Endothelial cell (in vitro differentiated cells): ENCODE data around the gene IQCE. TPM values are rescaled to one million over a fixed set of nuclear protein-coding genes. Genes with fewer than 3 reads are reported as not detected.

Source experiments
- DNase-seq: peaks from one replicate; pipeline ENCODE4 v3.0.0; 2021; ENCODE audit warnings: low spot score
- H3K27ac Mint-ChIP-seq: one replicate; pipeline ENCODE4 v1.8.0; 2021; ENCODE audit warnings: mixed read lengths, inconsistent platforms; ENCODE audit not compliant: unreplicated experiment
- H3K27me3 Mint-ChIP-seq: one replicate; pipeline ENCODE4 v1.8.0; 2021; ENCODE audit warnings: mild to moderate bottlenecking, moderate library complexity, mixed read lengths, inconsistent platforms; ENCODE audit not compliant: unreplicated experiment
- H3K36me3 Mint-ChIP-seq: one replicate; pipeline ENCODE4 v1.8.0; 2021; ENCODE audit warnings: mild to moderate bottlenecking, low read depth, mixed read lengths, inconsistent platforms; ENCODE audit not compliant: unreplicated experiment
- H3K4me1 Mint-ChIP-seq: one replicate; pipeline ENCODE4 v1.8.0; 2021; ENCODE audit warnings: mild to moderate bottlenecking, mixed read lengths, inconsistent platforms; ENCODE audit not compliant: unreplicated experiment
- H3K4me3 Mint-ChIP-seq: one replicate; pipeline ENCODE4 v1.8.0; 2021; ENCODE audit warnings: mild to moderate bottlenecking, mixed read lengths, inconsistent platforms; ENCODE audit not compliant: unreplicated experiment
- H3K9me3 Mint-ChIP-seq: one replicate; pipeline ENCODE4 v1.8.0; 2021; ENCODE audit warnings: mixed read lengths, inconsistent platforms; ENCODE audit not compliant: unreplicated experiment
- total RNA-seq: library from RNA; stranded (reverse); fragmentation: NEBNext Ultra II Directional; extraction: Animal tissue kit (Norgen Biotek cat#: 25700); gene quantifications from one replicate; pipeline ENCODE4 v1.2.1, GENCODE V29; 2021; ENCODE audit not compliant: unreplicated experiment
- TF ChIP-seq, protein P1 (sequence below): fragments of 200-600 bp; sonication (generic); IDR thresholded peaks from one replicate; pipeline ENCODE4 v1.5.0; 2021; ENCODE audit warnings: antibody characterized with exemption; ENCODE audit not compliant: unreplicated experiment

The IQCE gene
- total RNA-seq, 1 donor from 2014 or later = 9.6 TPM

GRCh38 chr7:2617325-2617905 lies 58.6 kb downstream of the IQCE start:
- Mint-ChIP-seq H3K4me3 (no peak overlapping the region), H3K36me3 (no peaks in the 10 kb centered on the region), H3K27ac (no peak overlapping the region), H3K27me3 (peaks cover 6% of the 10 kb centered on the region), H3K9me3 (no peaks in the 10 kb centered on the region), H3K4me1 (peaks cover 5% of the 10 kb centered on the region)
- TF ChIP-seq, protein P1, sequence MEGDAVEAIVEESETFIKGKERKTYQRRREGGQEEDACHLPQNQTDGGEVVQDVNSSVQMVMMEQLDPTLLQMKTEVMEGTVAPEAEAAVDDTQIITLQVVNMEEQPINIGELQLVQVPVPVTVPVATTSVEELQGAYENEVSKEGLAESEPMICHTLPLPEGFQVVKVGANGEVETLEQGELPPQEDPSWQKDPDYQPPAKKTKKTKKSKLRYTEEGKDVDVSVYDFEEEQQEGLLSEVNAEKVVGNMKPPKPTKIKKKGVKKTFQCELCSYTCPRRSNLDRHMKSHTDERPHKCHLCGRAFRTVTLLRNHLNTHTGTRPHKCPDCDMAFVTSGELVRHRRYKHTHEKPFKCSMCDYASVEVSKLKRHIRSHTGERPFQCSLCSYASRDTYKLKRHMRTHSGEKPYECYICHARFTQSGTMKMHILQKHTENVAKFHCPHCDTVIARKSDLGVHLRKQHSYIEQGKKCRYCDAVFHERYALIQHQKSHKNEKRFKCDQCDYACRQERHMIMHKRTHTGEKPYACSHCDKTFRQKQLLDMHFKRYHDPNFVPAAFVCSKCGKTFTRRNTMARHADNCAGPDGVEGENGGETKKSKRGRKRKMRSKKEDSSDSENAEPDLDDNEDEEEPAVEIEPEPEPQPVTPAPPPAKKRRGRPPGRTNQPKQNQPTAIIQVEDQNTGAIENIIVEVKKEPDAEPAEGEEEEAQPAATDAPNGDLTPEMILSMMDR = no peak
- DNase-seq = no peak

DNA sequence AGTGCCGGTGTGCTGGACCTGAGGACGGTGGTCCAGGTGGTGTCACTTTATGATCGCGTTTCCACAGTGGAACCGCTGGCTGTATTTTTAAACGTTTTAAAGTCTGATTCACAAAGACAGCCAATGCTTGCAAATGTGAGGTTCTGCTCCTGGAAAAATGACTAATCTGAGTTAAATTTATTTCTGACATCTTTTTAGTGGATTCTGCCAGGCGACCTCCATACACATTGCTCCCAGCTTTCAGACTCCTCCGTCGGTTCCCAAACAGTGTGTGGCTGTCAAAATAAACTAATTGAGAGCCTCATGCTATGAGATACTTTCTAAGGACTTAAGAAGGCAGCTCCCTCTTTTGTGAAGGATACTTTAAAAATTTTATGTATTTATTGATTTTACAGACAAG lies 60.3 kb downstream of the IQCE start:
- no peak overlapping the region for H3K4me3 Mint-ChIP-seq
- peaks cover 5% of the 10 kb centered on the region for H3K4me1 Mint-ChIP-seq
- no peaks in the 10 kb centered on the region for H3K36me3 Mint-ChIP-seq
- no peak for DNase-seq
- TF ChIP-seq, protein P1 = no peak
- no peak overlapping the region for H3K27ac Mint-ChIP-seq
- peaks cover 6% of the 10 kb centered on the region for H3K27me3 Mint-ChIP-seq
- no peaks in the 10 kb centered on the region for H3K9me3 Mint-ChIP-seq

- TF ChIP-seq, protein P1 = no peak
- DNase-seq = peak; percentile 56
- no peaks in the 10 kb centered on the region for H3K36me3 Mint-ChIP-seq
- H3K27me3 Mint-ChIP-seq = peaks cover 6% of the 10 kb centered on the region
- peak overlapping the region; percentile 52 for H3K27ac Mint-ChIP-seq
- no peaks in the 10 kb centered on the region for H3K9me3 Mint-ChIP-seq
- peaks cover 5% of the 10 kb centered on the region for H3K4me1 Mint-ChIP-seq
- no peak overlapping the region for H3K4me3 Mint-ChIP-seq
Measured at GRCh38 chr7:2621061-2621828, 62.5 kb downstream of the IQCE start.

DNA sequence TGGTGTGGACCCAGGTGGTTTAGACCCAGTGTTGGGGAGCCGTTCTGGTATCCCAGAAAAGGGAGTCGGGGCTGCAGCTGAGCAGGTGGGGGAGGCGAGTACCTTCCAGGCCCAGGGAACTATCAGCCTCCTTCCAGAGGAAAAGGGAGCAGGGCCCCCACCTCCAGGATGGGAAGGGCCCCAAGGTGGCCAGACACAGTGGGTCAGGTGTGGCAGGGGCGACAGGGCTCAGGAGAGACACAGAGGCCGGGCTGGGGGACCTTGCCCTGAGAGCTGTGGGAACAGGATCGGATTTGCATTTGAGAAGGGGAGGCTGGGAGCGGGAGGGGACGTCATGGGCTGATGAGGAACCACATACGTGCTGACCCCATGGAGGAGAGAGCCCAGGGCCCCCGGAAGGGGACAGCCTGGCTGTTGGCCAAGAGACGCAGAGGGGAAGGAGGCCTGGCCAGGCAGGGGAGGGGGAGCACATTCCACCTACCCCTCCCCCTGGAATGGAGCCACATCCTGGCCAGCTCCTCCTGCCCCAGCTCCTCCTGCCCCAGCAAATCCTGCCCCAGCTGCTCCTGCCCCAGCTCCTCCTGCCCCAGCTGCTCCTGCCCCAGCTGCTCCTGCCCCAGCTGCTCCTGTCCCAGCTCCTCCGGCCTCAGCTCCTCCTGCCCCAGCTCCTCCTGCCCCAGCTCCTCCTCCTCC lies 63.3 kb downstream of the IQCE start:
- no peak overlapping the region for H3K27ac Mint-ChIP-seq
- peaks cover 5% of the 10 kb centered on the region for H3K4me1 Mint-ChIP-seq
- no peak overlapping the region for H3K4me3 Mint-ChIP-seq
- peak; percentile 47 for DNase-seq
- no peaks in the 10 kb centered on the region for H3K36me3 Mint-ChIP-seq
- H3K9me3 Mint-ChIP-seq = no peaks in the 10 kb centered on the region
- TF ChIP-seq, protein P1 = no peak
- peaks cover 6% of the 10 kb centered on the region for H3K27me3 Mint-ChIP-seq
